NB4 (cell line): ENCODE data around the gene PLEKHA6.

ENCODE experiments used
- DNase-seq: peaks from one replicate; pipeline ENCODE4 v3.0.0; 2010; ENCODE audit warnings: low read depth
- H3K4me3 ChIP-seq: one replicate; pipeline ENCODE4 v1.5.1; 2011; ENCODE audit warnings: mild to moderate bottlenecking, low read depth, low read length, moderate library complexity
- CTCF ChIP-seq: IDR thresholded peaks from one replicate; pipeline ENCODE4 v1.5.1; 2012; ENCODE audit warnings: low read depth, low read length
- MAX ChIP-seq: IDR thresholded peaks from 2 replicates; pipeline ENCODE4 v1.6.1; 2011; ENCODE audit warnings: low read depth, low read length
- MYC ChIP-seq: IDR thresholded peaks from 2 replicates; pipeline ENCODE4 v1.6.1; 2011; ENCODE audit warnings: low read depth, low read length
- POLR2A ChIP-seq: IDR thresholded peaks from 2 replicates; pipeline ENCODE4 v1.6.1; 2011; ENCODE audit warnings: mild to moderate bottlenecking; ENCODE audit not compliant: insufficient read length; ENCODE audit errors: extremely low read depth

The PLEKHA6 gene

GRCh38 chr1:204385727-204386126 lies 26.0 kb upstream of the PLEKHA6 start:
- no peak for TF ChIP-seq MAX
- TF ChIP-seq POLR2A = no peak
- no peak for TF ChIP-seq CTCF
- no peak for TF ChIP-seq MYC
- no peak for DNase-seq
- no peak overlapping the region for H3K4me3 ChIP-seq

DNA sequence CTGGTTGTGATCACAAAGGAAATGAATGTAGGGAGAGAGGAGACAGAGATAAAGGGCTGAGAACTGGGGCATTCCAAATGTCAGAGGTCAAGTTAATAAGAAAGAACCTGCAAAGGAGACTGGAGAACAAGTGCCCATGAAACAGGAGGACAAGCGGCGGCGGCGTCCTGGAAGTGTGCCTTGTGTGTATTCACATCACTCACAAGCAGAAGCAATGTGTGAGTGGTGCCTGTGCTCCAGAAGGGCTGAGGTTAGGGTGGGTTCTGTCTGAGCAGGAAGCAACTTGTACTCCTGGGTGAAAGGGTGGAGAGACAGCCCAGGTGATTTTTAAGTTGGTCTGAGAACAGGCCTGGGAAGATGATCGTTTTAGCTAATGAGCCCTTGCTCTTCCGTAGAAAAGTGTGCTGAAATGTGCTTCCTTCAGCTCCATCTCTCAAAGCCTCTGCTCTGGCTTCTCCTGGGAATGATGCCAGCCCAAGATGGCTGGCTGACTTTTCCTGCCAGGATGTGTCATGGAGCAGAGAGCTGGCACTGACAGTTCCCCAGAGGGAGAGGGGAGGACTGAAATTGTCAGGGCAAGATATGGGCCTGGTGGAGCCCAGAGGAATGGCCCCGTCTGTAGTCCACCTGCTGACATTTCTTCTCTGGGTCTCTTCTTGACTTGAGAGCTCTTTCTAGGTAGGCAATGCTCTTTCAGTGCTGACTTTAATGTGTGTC lies 25.1 kb upstream of the PLEKHA6 start:
- TF ChIP-seq CTCF = no peak
- no peak for TF ChIP-seq MYC
- no peak for TF ChIP-seq MAX
- no peak for TF ChIP-seq POLR2A
- H3K4me3 ChIP-seq = no peak overlapping the region
- no peak for DNase-seq

GRCh38 chr1:204383163-204383904 lies 23.6 kb upstream of the PLEKHA6 start:
- no peak overlapping the region for H3K4me3 ChIP-seq
- TF ChIP-seq POLR2A = no peak
- no peak for TF ChIP-seq MAX
- TF ChIP-seq MYC = no peak
- no peak for TF ChIP-seq CTCF
- DNase-seq = peak; percentile 19

GRCh38 chr1:204382714-204383083 lies 23.0 kb upstream of the PLEKHA6 start:
- H3K4me3 ChIP-seq = peak overlapping the region; percentile 68
- no peak for DNase-seq
- TF ChIP-seq MYC = no peak
- TF ChIP-seq POLR2A = no peak
- no peak for TF ChIP-seq CTCF
- TF ChIP-seq MAX = no peak

DNA sequence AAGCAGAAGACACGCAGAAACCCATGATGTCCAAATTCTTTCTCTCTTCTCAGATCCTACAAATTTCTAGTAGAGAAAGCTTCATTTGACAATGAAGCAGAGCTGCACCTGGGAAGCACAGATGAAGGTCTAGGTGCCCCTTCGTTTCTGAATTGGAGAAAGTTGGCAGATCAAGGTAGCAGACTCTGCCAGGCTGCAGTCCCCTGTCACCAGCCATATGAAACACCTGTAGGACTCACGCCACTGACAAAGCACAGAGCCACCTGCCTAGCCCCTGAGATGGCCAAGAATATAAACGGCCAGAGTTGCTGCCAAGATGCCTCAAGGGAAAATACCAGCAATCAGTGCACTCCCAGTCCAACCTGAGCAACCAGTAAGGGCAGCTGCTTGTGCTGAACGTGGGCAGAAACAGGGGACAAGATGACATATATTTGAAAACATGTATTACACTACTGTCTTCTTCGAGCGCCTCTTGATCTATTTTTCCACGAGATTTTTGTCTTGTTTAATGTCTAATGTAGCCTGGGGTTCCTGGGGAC lies 20.6 kb upstream of the PLEKHA6 start:
- H3K4me3 ChIP-seq = no peak overlapping the region
- TF ChIP-seq MYC = no peak
- TF ChIP-seq POLR2A = no peak
- TF ChIP-seq MAX = no peak
- TF ChIP-seq CTCF = no peak

More for the DNA sequence above, 20.6 kb upstream of the PLEKHA6 start:
- no peak for DNase-seq
